ENCODE data around the gene CMTR2. TPM values are rescaled to one million over a fixed set of nuclear protein-coding genes. Genes with fewer than 3 reads are reported as not detected.
"Not testable (repeated sequence)": the region's sequence is repeated elsewhere in the genome, so short reads cannot be mapped to it uniquely, and the experiment has no call there.

The CMTR2 gene
- total RNA-seq, 1 experiment from 2014 or later, result 15.5 TPM

DNA sequence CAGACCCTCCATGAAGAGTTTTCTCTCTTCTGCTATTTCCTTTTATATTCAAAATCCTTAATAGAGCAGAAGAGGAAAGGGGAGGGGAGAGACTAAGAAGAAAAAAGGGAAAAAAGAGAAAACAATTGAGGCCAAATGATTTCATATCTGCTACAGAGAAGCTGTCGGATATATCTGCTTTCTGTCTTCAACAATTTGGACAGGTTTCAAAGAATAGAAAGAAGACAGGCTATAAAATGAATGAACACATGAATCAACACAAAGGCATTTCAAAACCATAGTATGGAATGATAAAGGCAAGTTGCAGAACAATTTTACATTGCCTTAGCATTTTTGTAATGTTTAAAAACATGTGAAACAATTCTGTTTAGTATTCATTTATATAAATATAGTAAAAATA, 4.7 kb upstream of the CMTR2 start:
- Histone ChIP-seq H2BK120ac (ENCODE audit: low read depth, low read length, poor library complexity, severe bottlenecking) (no peak overlapping the region), H3K18ac (ENCODE audit: insufficient read length, low read depth, low read length) (no peak overlapping the region), H4K8ac (replicated peaks; ENCODE audit: insufficient read length, low read depth, low read length) (no peak overlapping the region), H2AK5ac (ENCODE audit: insufficient read length, low read length) (no peak overlapping the region), H2BK5ac (ENCODE audit: insufficient read length, low read length) (no peak overlapping the region), H4K5ac (ENCODE audit: insufficient read length, low read depth, low read length) (no peak overlapping the region), H2AFZ (ENCODE audit: low read length) (no peak overlapping the region), H3K9me3 (ENCODE audit: control insufficient read depth, low read depth, low read length) (no peaks in the 10 kb centered on the region), H3K9ac (ENCODE audit: extremely low read depth, insufficient read length, low read length) (no peak overlapping the region), H2BK20ac (ENCODE audit: low read depth, low read length, poor library complexity, severe bottlenecking) (no peak overlapping the region), H4K91ac (ENCODE audit: insufficient read length, low read depth, low read length) (no peak overlapping the region), H3K79me1 (ENCODE audit: insufficient read depth, low read depth, low read length, poor library complexity, severe bottlenecking) (no peaks in the 10 kb centered on the region), H3K4me2 (ENCODE audit: insufficient read depth, insufficient read length, low read length) (no peak overlapping the region), H3K14ac (ENCODE audit: insufficient read depth, low read length) (no peak overlapping the region), H3K27ac (ENCODE audit: insufficient read length, low read depth, low read length) (no peak overlapping the region), H3K4ac (ENCODE audit: low read depth, low read length) (no peak overlapping the region), H4K20me1 (ENCODE audit: control insufficient read depth, insufficient read depth, insufficient read length) (no peaks in the 10 kb centered on the region), H2BK12ac (ENCODE audit: insufficient read length, low read depth, low read length) (no peak overlapping the region), H3K4me1 (ENCODE audit: insufficient read depth, low read length) (no peaks in the 10 kb centered on the region), H3K23me2 (ENCODE audit: insufficient read length, low read depth, low read length, poor library complexity, severe bottlenecking) (peaks cover under 1% of the 10 kb centered on the region), H2BK15ac (ENCODE audit: low read depth, low read length) (no peak overlapping the region), H3T11ph (ENCODE audit: low read length) (no peak overlapping the region), H3K56ac (ENCODE audit: insufficient read length, low read depth, low read length) (no peak overlapping the region), H3K27me3 (ENCODE audit: insufficient read depth, low read length) (no peaks in the 10 kb centered on the region), H3K23ac (ENCODE audit: insufficient read length, low read depth, low read length) (no peak overlapping the region), H3K79me2 (ENCODE audit: insufficient read depth, low read length) (no peaks in the 10 kb centered on the region)
- peaks cover 0 to under 1% of the 10 kb centered on the region in 2 experiments; a peak in 1 of 5 replicates for H3K9me3 Mint-ChIP-seq
- TF ChIP-seq, protein P1, sequence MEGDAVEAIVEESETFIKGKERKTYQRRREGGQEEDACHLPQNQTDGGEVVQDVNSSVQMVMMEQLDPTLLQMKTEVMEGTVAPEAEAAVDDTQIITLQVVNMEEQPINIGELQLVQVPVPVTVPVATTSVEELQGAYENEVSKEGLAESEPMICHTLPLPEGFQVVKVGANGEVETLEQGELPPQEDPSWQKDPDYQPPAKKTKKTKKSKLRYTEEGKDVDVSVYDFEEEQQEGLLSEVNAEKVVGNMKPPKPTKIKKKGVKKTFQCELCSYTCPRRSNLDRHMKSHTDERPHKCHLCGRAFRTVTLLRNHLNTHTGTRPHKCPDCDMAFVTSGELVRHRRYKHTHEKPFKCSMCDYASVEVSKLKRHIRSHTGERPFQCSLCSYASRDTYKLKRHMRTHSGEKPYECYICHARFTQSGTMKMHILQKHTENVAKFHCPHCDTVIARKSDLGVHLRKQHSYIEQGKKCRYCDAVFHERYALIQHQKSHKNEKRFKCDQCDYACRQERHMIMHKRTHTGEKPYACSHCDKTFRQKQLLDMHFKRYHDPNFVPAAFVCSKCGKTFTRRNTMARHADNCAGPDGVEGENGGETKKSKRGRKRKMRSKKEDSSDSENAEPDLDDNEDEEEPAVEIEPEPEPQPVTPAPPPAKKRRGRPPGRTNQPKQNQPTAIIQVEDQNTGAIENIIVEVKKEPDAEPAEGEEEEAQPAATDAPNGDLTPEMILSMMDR (conservative IDR thresholded peaks at IDR 0.05), result no peak
- DNase-seq, result no peak
- H3K36me3 Mint-ChIP-seq (ENCODE audit: insufficient read depth in 1 of 3, low read depth in 3 of 3), result no peaks in the 10 kb centered on the region
- peaks cover 16% of the 10 kb centered on the region for H3K27me3 Mint-ChIP-seq (ENCODE audit: low read depth)
- WGBS (ENCODE audit: extremely low coverage, insufficient read length, low lambda C conversion rate), result no CpG with 5 or more reads among the region's 1 CpG
- no peak overlapping the region for H3K27ac Mint-ChIP-seq
- H3K4me3 Mint-ChIP-seq, result no peak overlapping the region
- peaks cover 5% of the 10 kb centered on the region in 2 experiments for H3K4me1 Mint-ChIP-seq

DNA sequence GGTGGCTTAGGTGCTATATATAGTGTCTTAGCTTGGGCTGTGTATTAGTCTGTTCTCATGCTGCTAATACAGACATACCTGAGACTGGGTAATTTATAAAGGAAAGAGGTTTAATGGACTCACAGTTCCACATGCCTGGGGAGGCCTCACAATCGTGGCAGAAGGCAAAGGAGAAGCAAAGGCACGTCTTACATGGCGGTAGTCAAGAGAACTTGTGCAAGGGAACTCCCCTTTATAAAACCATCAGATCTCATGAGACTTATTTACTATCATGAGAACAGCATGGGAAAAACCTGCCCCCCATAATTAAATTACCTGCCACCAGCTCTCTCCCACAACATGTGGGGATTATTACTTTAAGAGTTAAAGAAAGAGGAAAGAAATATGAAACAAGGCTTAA, 2.9 kb upstream of the CMTR2 start:
- H3K4me3 Mint-ChIP-seq; H3K36me3 Mint-ChIP-seq (ENCODE audit: insufficient read depth in 1 of 3, low read depth in 3 of 3); H3K79me2 ChIP-seq (ENCODE audit: insufficient read depth, low read length); H3K27me3 ChIP-seq (ENCODE audit: insufficient read depth, low read length); H4K91ac ChIP-seq (ENCODE audit: insufficient read length, low read depth, low read length); H3K27ac ChIP-seq (ENCODE audit: insufficient read length, low read depth, low read length); H3K79me1 ChIP-seq (ENCODE audit: insufficient read depth, low read depth, low read length, poor library complexity, severe bottlenecking); H4K8ac ChIP-seq (replicated peaks; ENCODE audit: insufficient read length, low read depth, low read length); H3K14ac ChIP-seq (ENCODE audit: insufficient read depth, low read length); H3K56ac ChIP-seq (ENCODE audit: insufficient read length, low read depth, low read length); H2BK20ac ChIP-seq (ENCODE audit: low read depth, low read length, poor library complexity, severe bottlenecking); H2AK5ac ChIP-seq (ENCODE audit: insufficient read length, low read length); H3T11ph ChIP-seq (ENCODE audit: low read length); H2BK15ac ChIP-seq (ENCODE audit: low read depth, low read length); H3K27ac Mint-ChIP-seq; H3K9me3 Mint-ChIP-seq; H3K9me3 ChIP-seq (ENCODE audit: control insufficient read depth, low read depth, low read length); H3K9ac ChIP-seq (ENCODE audit: extremely low read depth, insufficient read length, low read length); H3K4ac ChIP-seq (ENCODE audit: low read depth, low read length); DNase-seq; H4K20me1 ChIP-seq (ENCODE audit: control insufficient read depth, insufficient read depth, insufficient read length); H2BK12ac ChIP-seq (ENCODE audit: insufficient read length, low read depth, low read length); H2BK5ac ChIP-seq (ENCODE audit: insufficient read length, low read length); H4K5ac ChIP-seq (ENCODE audit: insufficient read length, low read depth, low read length); H2AFZ ChIP-seq (ENCODE audit: low read length); H3K4me1 ChIP-seq (ENCODE audit: insufficient read depth, low read length); H3K4me2 ChIP-seq (ENCODE audit: insufficient read depth, insufficient read length, low read length); H3K23ac ChIP-seq (ENCODE audit: insufficient read length, low read depth, low read length); H3K18ac ChIP-seq (ENCODE audit: insufficient read length, low read depth, low read length); H2BK120ac ChIP-seq (ENCODE audit: low read depth, low read length, poor library complexity, severe bottlenecking): not testable (repeated sequence)
- H3K4me1 Mint-ChIP-seq, result peaks cover 13 to 14% of the 10 kb centered on the region in 2 experiments
- H3K23me2 ChIP-seq (ENCODE audit: insufficient read length, low read depth, low read length, poor library complexity, severe bottlenecking), result peaks cover 10% of the 10 kb centered on the region
- H3K27me3 Mint-ChIP-seq (ENCODE audit: low read depth), result peaks cover 10% of the 10 kb centered on the region
- WGBS (ENCODE audit: extremely low coverage, insufficient read length, low lambda C conversion rate), result no CpG with 5 or more reads among the region's 3 CpGs

All from H9 (cell line).